Activated CD8-positive, alpha-beta memory T cell treated with anti-CD3 and anti-CD28 coated beads, Interleukin-2, amount 50 U/mL, for 1 hour (primary cell): ENCODE data around the gene SLC25A33.

ENCODE experiments used
- DNase-seq: peaks from one replicate; pipeline ENCODE4 v3.0.0-alpha.2; 2020; ENCODE audit errors: extremely low read depth

SLC25A33 gene

GRCh38 chr1:9588551-9589143, 49.4 kb downstream of the SLC25A33 start, which contains the start of gene TMEM201:
Gene TMEM201 (plus strand): TSS chr1:9588911. CDS start chr1:9588931, 20 bp downstream.
- peak; percentile 79 for DNase-seq

GRCh38 chr1:9589144-9589718, 50.0 kb downstream of the SLC25A33 start:
- DNase-seq = no peak

- no peak for DNase-seq
These were observed 50.5 kb downstream of the SLC25A33 start for GRCh38 chr1:9589719-9590157.

DNA sequence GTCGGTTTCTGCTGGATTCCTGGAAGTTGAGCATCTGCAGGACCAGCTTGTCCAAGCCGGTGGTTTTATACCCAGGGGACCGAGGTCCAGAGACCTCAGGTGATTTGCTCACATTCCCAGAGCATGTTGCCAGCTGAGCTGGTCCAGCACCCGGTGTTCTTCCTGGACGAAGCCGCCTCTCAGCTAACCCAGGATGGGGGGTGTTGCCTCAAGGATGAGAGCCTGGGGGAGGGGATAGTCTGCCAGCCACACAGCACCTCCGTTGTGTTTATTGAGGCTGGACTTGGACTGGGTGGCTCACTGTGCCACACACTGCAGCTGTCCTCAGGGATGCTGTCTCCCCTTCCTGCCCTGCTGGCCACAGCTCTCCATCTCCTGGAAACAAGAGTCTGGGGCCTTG, 50.9 kb downstream of the SLC25A33 start:
- no peak for DNase-seq

DNA sequence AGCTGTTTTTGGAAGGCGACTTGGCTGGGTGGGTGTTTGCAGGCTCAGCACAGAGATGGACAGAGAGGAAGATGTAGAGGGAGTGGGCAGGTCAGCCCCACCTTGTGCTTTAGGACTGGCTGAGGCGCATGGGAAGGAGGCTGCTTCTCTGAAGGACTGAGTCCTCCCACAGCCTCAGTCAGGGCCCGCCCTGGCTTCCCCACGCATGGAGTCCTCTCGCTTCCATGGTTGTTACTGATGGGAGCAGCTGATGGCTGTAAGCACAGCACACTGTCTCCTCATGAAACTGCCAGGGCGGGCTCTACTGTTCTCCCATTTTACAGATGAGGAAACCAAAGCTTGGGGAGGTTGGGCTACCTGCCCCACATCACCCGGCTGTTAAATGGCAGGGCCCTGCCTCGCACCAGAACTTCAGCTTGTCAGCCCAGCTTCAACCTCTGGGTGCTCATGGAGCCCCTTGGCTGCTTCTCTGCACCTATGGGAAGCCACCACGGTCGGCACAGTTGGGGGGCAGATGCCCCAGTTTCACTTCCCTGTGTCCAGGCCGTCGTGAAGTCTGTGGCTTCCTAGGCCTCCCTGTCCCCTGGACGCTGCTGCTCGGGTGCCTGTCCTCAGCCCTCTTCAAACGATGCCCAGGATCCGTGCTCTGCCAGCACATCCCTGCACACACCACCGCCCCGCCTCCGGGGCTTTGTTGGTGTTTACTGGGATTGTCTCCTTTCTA, 51.8 kb downstream of the SLC25A33 start:
- DNase-seq = no peak

DNA sequence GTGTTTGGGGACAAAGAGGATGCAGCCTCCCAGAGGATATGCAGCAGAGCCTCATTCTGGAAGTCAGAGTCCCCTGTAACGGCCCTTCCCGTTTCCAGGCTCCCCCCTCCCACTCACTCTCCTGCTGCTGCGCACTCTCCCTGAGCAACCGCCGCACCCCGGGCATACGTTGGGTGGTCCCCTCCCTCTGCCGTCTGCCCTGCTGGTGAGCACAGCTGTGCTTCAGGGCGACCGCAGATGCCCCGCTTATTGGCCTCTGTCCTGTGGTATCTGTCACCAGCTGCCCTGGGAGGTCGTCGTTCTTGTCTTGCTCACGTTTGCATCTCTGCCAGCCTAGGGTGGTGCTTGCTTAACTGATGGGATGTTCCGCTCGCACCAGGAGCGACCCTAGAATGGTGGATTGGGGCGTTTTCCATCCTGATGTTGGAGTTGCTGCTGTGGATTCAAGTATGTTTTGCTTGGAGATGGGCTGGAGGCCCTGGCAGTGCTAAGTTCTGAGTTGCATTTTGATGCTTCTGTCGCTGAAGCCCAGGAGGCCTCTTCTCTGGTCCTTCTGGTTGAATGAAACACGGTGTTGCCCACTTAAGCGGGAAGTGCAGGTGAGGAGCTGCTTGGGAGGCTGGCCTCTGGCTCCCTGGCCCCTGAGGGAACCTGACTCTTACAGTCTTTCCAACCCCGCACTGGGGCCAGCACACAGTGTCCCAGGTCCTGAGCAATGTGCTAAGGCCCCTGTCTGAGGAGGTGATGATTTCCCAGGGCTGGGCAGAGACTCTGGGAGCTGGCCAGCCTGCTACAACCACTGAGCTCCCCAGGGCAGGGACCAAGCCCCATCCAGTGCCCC, 52.6 kb downstream of the SLC25A33 start:
- DNase-seq = no peak

DNA sequence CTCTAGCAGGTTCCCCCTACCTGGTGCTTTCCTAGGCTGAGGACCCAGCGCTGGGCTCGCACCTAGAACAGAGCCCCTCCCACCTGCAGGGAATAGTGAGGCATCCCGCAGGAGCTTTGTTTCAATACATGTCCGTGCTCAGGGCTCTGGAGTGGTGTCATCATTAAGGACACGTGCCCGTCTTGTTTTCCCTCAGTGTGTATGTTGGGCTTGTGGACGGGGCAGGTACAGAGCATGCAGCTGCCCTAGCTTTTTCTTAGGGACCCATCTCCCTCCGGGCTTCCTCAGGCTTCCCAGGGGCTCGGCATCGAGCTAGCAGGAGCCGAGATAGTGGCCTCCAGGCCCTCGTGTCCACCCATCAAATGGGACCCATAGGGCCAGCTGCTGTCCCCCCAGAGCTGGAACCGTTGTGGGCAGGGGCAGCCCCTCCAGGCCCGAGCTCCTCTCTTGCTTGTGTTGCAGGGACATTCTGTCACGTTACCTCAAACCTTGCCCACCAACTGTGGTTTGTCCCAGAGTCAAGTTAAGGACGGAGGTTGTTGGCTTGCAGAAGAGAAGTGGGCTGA, 53.3 kb downstream of the SLC25A33 start:
- DNase-seq = no peak

DNA sequence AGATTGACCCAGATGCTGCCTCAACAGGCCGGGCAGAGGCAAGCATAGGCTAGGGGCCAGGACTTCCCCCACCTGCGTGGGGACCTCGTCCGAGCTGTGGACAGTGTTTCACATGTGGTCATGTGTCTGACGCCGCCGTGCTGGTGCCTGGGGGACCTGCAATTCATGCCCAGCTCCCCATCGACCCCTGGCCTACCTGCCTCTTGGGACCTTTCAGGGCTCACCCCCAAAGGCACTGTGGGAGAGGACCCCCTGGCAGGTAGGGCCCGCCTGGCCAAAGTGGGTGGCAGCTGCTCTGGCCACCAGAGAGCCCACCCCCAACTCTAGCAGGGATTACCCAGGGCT, 53.9 kb downstream of the SLC25A33 start:
- DNase-seq = no peak

DNA sequence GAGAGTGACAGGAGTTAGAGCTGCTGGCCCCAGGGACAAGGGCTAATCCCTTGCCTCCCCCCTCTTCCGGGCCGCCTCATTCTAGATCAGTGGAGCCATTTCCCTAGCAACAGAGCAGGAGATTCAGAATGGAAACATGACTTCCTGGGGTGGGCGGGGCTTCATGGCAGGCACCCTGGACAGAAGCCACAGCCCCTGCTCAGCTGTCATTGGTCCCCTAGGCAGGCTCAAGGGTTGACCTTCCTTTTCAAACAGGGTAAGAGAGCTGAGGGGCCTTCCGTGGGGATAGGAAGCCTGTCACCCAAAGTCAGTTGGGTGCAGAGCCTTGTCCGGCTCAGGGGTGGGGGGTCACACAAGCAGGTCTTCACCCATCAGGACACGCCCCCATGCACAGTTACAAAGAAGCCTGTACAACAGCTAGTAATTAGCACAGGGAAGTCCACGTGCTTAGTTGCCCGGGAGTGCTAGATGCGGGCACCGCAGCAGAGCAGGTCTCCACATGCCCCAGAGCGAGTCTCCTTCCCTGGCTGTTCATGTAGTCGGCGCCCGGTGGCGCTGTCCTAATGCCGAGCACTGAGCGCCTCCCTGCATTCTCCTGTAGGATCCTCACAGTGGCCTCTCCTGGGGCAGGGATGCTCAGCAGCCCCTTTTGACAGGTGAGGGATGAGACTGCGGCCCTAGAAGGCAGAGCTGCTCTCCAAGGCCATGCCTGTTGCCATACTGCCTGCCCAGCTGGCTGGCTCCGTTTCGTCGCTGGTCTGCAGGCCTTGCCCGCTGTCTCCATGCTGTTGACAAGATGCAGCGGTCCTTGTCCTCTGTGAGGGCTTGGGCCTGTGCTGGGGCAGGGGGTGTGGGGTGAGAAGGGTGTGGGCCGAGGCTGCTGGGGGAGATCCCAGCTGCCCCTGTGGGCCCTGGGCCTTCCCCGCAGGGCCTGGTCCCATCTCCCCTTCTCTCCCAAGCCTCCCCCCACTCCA, 54.5 kb downstream of the SLC25A33 start:
- DNase-seq = no peak

GRCh38 chr1:9594471-9595155, 55.3 kb downstream of the SLC25A33 start:
- DNase-seq = no peak

- no peak for DNase-seq
These were observed 56.1 kb downstream of the SLC25A33 start for GRCh38 chr1:9595156-9595967.

GRCh38 chr1:9595968-9596340, 56.7 kb downstream of the SLC25A33 start:
- DNase-seq = no peak

DNA sequence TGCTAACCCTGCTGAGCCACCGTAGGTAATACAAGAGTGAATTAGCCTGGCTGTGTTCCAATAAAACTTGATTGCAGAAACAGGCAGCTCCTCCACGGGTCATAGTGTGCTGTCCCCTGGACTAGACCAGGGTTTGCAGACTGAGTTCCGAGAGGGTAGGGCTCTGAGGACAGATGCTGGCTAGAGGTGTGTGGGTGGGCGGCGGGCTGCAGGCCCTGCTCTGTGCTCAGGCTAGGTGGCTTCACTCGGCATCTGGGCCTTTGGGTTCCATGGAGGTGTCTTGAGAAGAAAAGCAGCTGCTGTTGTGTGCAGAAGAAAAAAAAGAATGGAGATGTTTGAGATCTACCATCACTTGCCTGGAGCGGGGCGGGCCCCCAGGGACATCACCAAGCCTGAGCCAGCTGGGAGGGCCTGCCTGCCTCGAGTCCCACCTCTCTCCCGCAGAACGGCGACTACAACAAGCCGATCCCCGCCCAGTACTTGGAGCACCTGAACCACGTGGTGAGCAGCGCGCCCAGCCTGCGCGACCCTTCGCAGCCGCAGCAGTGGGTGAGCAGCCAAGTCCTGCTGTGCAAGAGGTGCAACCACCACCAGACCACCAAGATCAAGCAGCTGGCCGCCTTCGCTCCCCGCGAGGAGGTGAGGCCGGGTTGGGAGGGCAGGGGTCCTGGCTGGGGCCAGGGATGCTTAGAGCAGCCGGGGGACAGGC, 57.3 kb downstream of the SLC25A33 start:
- DNase-seq = no peak

- DNase-seq = no peak
These were observed 58.4 kb downstream of the SLC25A33 start for GRCh38 chr1:9597361-9598315.

DNA sequence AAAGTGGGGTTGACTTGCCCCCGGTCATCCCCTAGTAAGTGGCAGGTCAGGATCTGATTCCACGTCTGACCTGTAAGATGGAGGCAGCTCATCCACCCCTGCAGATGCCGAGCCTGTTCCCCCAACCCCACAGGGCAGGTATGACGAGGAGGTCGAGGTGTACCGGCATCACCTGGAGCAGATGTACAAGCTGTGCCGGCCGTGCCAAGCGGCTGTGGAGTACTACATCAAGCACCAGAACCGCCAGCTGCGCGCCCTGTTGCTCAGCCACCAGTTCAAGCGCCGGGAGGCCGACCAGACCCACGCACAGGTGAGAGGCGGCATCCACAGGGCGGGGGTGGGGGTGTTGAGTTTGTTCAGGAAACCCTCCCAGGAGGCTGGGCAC, 59.0 kb downstream of the SLC25A33 start:
- no peak for DNase-seq

GRCh38 chr1:9599741-9600140, 60.5 kb downstream of the SLC25A33 start:
- no peak for DNase-seq
